Suppressor macrophage treated with lipopolysaccharide for 4 hours (primary cell): ENCODE data around the gene SLC2A10.

Source experiments
- DNase-seq: peaks from one replicate; pipeline ENCODE4 v3.0.0-alpha.2; 2020

The SLC2A10 gene

GRCh38 chr20:46771195-46771588 is 61.7 kb downstream of the SLC2A10 start:
- DNase-seq: no peak

GRCh38 chr20:46772901-46773300 is 63.5 kb downstream of the SLC2A10 start:
- no peak for DNase-seq

GRCh38 chr20:46773680-46774079 is 64.2 kb downstream of the SLC2A10 start:
- peak; percentile 25 for DNase-seq

GRCh38 chr20:46774236-46774635 is 64.8 kb downstream of the SLC2A10 start:
- DNase-seq: no peak

GRCh38 chr20:46774943-46775560 is 65.6 kb downstream of the SLC2A10 start:
- DNase-seq: no peak

GRCh38 chr20:46775806-46776205 is 66.4 kb downstream of the SLC2A10 start:
- no peak for DNase-seq

GRCh38 chr20:46777331-46777730 is 67.9 kb downstream of the SLC2A10 start:
- no peak for DNase-seq

GRCh38 chr20:46779831-46780230 is 70.4 kb downstream of the SLC2A10 start:
- no peak for DNase-seq

GRCh38 chr20:46784436-46785127 is 75.1 kb downstream of the SLC2A10 start:
- no peak for DNase-seq
